HG02642 (cell line): ENCODE measurements around the gene CDKN2B.

Experiments
- ATAC-seq: cut with Tn5 transposase; IDR thresholded peaks from one replicate; pipeline ENCODE4 v1.9.1; 2021; ENCODE audit warnings: mild to moderate bottlenecking; ENCODE audit not compliant: unreplicated experiment, poor library complexity

CDKN2B gene

DNA sequence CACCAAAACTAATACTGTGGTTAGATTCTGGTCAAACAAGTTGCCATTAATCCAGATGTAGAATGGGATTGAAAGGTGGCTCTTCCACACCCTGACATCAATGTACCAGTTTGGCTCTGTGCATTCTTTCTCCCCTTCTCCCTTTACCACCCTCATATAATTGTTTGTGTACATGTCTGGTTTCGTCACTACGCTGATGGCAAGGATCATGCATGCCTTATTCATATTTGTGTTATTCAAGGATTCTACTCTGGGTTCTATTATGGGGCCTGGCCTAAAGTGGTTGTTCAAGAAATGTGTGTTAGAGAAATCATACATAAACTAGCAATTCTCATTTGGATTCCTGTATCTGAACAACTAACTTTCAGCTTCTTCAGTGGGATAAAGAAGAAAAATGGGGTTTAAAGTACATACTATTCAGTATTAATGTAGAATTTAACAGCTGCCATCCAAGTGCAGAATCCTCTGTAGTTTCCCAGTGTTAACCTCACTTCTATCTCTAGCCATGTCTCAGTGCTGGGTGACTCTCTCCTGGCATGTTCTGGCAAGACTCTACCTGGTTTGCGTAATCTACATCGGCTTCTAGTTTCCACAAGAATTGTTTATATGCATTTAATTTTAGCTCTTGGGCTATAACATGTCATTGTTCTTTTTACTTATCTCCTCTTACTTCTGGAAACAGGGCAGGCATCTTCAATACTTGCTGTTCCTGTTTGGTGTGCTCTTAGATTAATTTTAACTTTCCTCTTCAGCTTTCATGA lies 27.9 kb upstream of the CDKN2B start:
- no peak for ATAC-seq

DNA sequence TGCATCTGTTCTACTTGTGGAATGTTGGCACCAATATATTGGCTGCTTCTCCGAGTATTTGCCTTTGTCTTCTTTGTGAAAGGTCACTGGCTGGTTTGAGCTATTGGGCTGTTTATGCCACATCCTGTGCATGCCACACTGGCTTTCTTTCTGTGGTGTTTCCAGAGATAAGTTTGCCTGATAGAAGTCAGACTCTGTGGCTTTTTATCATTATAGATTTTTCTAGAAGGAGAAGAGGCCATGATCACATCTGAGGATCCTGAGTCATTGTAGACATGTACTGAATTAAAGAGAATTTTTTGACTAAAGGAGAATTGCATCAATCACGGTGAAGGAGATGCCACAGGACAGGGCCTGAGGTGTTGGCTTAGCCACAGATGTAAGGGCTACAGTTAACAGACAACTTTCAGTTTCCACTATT lies 26.5 kb upstream of the CDKN2B start:
- ATAC-seq: no peak

DNA sequence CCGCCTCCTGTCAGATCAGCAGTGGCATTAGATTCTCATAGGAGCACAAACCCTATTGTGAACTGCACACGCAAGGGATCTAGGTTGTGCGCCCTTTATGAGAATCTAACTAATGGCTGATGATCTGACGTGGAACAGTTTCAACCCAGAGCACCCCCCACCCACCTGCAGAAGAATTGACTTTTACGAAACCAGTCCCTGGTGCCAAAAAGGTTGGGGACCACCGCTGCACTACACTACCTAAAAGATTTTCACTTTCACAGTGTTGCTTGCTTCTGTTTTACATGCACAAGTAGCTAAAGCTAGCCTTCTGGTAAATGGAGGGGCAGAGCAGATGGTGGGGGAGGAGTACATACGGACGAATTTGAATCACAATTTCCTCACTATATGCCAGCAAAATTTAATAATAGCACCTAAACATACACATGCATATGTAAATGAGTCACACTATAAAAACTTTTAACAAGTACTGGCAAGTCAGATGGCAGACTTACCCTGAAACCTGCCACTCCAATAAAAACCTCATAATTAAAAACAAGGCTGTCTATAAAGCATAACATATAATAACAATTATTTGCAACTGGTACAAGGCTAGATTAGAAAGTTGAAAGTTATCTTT lies 24.0 kb upstream of the CDKN2B start:
- no peak for ATAC-seq

DNA sequence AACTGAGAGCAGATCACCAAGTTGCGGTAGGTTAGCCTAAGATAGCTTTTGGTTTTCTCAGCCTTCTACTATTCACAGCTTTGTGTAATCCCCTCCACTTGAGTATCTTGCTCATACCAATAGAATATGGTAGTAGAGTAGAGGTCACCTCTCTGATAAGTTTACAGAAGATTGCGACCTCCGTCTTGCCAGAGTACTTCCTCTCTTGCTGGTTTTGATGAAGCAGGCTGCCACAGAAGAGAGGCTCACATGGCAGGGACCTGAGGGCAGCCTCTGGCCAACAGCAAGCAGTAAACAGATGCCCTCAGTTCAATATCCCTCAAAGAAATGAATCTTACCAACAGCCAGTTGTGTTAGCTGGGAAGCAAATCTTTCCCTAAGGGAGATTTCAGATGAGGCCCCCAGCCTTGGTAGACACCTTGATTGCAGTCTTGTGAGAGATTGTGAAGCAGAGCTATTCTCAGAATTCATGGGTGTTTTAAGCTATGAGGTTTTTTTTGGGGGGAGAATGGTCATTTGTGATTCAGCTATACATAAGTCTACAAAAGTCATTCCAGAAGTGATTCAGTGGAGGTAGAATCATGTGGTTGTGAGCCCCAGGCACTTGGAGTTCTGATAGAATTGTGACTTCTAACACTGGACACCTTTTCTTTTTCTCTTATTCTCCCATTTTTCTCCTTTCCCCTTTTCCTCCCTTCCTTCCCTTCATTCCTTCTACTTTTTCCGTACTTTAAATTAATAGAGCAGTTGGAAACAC lies 22.7 kb upstream of the CDKN2B start:
- no peak for ATAC-seq

DNA sequence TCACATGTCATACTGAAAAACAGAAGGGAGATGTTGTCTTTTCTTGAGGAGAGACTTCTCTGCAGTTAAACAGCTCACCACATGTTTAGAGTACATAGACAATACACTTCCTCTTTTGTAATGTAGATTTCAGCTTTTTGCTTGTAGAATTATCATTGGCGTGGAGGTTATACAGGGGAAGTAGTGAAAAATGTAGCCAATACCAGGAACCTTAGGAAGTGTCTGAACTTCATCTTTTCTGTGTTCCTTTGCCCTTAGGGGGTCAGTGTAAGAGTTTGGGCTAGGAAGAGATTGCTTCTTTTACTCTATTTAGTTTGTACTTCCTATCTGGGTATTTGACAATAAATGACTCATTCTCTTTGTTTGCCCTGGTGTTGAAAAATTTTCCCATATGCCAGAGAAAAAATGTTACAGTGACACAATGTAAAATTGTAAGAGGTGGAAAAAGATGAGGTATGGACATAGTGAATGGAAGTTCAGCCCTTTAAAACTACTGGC lies 21.0 kb upstream of the CDKN2B start:
- ATAC-seq: peak; percentile 61

DNA sequence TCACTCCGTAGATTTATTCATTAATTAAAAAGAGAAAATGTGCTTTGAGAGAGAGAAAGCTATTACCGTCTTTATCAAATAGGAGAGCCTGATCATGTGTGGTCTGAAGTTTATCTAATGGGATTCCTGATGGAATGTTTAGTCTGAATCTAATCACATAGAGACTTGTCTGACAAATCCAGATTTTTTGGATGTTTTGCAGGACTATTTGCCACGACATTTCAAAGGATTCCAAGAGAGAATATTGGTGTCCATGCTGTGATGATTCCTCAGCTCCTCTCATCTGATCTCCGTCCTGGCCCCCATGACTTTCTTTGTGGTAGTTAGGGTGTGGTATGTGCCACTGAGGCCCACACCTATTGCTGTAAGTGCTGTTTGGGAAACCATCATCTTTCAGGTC lies 20.1 kb upstream of the CDKN2B start:
- no peak for ATAC-seq

DNA sequence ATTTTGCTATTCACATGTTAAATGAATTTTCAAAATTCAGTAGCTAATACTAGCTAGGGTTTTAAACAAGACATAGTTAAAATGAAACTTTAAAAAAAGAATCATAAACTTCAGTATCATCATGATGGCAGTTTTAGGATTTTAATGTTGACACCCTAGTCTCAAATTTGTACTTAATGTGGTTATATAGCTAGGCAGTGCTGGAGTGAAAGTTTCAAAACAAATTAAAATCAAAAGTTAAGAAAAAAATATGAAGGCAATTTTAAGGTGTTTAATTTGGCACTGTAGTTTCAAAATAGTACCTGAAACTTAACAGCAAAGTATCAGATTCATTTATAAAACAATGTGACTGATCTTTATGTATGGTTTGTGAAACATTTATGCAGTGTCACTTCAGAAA lies 19.3 kb upstream of the CDKN2B start:
- ATAC-seq: no peak

DNA sequence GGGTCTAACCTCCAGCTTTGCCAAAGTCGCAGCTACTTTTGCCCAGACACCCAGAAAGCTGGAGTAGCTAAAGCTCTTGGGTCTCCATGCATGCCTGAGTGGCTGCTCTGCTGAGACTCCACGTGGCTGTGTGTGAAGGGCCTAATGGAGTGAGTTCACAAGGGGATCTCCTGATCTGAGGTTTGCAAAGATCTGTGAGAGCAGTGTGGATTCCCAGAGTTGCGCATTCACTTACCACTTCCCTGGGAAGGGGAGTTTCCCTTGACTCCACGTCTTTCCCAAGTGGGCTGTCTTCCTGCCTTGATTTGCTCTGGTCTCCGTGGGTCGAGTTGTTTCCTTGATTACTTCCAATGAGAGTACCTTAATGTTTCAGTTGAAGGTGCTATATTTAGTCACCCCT lies 17.6 kb upstream of the CDKN2B start:
- no peak for ATAC-seq

DNA sequence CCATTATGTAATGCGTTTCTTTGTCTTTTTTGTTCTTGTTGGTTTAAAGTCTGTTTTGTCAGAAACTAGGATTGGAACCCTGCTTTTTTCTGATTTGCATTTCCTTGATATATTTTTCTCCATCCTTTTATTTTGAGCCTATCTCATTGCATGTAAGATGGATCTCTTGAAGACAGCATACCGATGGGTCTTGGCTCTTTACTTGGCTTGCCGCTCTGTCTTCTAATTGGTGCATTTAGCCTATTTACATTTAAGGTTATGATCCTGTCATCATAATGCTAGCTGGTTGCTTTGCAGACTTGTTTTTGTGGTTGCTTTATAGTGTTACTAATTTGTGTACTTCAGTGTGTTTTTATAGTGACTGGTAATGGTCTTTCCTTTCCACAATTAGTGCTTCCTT lies 13.3 kb upstream of the CDKN2B start:
- no peak for ATAC-seq

DNA sequence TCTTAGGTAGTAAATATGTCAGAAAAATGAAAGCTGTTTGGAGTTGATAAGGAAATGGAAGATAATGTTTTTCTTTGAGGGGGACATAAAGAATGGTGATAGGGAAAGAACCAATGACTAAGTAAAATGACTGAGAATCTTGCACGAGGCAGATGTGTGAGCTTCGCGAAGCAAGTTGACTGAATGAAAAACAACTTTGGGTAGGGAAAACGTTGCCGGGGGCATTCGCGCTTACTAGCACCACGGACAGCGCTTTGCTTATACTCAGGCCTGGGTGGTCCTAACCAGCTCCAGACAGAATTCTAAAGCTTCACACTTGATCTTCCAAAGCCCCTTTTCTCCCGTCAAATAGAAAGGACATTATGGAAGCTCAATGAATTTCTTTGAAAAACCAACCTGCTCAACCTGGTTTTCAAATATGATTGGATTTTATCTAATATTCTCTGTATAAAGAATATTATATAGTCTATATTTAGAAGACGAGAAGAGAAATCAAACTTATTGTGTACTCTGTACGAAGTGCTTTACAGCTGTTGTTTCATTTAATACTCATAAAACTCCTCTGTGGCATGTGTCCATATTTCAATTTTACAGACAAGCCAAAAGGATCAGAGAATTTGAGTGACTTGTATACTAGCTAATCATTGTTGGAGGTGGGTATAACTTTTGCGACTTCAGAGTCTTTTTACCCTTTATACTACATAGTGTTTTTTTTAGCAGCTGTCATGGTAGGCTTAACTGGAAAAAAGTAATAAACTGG lies 1.9 kb upstream of the CDKN2B start:
- no peak for ATAC-seq

DNA sequence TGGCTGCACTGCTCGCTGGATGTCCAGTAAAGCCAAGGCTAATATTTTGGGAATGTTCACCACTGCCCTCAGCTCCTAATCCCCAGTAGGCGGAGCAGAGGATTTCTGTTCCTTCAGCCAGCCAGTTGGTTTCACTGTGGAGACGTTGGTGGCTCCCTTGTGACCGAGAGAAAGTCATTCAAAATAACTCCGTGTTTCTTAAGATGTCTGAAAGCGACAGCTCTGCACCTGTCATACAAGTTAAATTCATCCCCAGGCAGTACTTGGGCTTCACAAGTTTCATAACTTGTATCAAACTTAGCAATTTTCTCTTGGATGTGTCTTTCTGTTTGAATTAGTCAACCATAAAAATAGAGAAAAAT lies 382 bp upstream of the CDKN2B start:
- peak; percentile 40 for ATAC-seq

DNA sequence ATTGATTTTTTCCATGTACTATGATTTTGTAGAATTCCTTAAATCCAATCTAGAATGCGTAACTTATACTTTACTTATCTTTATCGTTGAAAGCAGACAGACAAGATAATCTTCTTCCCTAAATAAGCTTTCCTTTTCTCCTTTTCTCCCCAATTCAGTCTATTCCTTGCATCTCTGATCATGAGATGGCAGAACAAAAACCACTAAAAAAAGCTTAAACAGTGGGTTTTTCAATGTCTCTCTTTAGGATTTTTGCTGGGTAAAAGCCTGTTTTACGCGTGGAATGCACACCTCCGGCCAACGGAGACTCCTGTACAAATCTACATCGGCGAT lies 755 bp downstream of the CDKN2B start:
- ATAC-seq: no peak

DNA sequence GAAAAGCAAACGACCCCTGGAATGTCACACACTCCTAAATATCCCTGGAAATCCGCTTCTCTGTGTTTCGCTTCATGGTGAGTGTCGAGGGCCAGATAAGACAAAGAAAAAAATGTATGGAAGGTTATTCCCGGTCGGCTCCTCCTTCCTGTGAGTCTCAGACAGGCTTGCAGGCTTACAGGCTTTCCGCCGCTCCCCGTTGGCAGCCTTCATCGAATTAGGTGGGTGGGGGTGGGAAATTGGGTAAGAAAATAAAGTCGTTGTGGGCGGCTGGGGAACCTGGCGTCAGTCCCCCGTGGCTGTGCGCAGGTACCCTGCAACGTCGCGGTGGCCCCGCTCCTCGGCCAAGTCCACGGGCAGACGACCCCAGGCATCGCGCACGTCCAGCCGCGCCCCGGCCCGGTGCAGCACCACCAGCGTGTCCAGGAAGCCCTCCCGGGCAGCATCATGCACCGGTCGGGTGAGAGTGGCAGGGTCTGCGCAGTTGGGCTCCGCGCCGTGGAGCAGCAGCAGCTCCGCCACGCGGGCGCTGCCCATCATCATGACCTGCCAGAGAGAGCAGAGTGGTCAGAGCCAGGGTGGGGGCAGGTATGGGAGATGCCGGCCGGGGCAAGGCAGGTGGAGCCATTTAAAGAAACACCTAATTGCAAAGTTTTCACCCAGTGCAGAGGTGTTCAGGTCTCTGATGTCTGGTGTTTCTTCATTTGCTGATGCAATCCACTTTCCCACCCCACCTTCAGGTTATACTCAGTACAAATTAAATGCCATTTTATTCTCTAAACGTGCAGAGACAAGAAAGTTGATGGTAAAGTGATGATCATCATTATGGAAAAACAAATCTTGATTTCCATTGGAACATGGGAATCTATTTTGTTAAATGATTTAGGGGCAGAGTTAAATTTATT lies 3.2 kb downstream of the CDKN2B start:
- no peak for ATAC-seq

DNA sequence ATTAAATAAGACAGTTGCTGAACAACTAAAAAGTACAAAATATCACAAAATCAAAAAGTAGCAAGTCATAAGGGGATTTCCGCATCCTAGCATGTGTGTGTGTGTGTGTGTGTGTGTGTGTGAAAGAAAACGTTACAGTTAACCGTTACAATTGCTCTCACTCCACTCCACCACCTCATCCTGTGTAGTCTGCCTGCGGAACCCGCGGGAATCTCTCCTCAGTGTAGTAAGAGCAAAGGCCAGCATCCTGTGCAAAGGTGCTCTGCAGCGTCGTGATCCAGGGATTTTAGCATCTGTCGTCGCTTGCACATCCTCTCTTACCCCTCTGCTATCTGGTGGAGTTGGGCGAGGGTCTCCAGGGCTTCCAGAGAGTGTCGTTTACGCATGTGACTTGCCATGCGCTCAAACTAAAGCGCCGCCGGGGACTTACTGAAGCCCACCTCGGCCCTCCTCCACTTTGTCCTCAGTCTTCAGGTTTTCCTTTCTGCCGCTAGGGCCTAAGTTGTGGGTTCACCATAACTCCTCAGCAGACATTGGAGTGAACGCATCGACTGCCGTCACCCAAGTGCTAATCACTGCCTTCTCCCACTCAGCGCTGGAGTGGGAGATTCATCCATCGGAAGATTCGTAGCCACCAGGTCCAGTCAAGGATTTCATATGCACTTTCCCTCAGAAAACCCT lies 3.9 kb downstream of the CDKN2B start:
- no peak for ATAC-seq

DNA sequence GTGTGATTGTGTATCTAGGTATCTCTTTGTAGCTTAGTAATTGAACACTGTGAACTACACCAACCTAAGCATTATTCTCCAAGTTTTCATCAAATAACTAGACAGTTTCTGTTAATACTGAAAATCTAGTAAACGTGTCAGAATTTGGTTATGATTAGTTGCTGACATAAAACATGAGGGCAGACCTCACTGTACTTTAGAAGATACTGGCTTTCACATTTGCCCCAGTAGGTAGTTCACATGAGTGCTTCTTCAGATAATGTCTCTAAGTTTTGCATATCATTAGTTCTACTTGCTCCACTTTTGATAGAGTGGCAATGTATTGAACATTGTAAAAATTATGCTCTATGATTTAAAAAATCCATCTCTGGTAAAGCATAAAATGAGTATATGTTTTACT lies 7.1 kb downstream of the CDKN2B start:
- ATAC-seq: no peak

DNA sequence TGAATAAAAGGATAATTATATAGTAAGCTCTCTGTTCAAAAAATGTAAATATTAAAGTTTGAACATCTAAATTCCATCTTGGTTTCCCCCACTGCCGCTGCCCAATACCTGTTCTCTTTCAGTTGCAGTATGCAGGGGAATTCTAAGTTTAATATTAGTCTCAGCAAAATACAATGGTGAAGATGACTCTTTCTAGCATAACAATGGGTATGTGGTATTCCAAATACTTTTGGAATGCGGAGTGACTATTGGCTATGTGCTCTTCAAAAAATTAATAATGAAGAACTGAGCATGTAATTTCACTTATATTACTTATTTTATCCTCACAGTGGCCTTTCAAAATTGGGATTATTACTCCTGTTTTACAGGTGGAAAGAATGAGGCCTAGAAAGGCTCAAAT lies 11.1 kb downstream of the CDKN2B start:
- ATAC-seq: no peak

DNA sequence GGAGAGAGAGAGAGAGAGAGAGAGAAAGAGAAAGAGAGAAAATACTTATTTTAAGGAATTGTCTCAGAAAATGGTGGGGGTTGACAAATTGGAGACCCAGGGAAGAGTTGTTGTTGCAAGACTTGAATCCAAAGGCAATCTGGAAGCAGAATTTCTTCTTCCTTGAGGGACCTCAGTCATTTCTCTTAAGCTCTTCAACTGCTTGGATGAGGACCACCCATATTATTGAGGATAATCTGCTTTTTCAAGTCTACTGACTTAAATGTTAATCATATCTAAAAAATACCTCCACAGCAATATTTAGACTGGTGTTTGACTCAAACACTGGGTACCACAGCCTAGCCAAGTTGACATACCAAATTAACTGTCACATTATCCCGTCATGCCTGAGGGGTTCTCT lies 11.6 kb downstream of the CDKN2B start:
- ATAC-seq: no peak

DNA sequence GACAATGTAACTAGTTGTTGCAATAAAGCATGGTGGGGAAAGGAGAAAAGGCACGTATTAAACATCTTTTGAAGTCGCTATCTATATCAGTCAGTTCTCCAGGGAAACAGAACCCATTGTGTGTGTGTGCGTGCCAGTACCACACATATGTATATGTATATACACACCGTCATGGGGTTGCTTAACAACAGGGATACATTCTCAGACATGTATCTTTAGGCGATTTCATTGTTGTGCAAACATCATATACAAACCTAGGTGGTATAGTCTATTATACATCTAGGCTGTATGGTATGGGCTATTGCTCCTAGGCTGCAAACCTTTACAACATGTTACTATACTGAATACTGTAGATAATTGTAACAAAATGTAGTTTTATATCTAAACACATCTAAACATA lies 12.2 kb downstream of the CDKN2B start:
- ATAC-seq: no peak

DNA sequence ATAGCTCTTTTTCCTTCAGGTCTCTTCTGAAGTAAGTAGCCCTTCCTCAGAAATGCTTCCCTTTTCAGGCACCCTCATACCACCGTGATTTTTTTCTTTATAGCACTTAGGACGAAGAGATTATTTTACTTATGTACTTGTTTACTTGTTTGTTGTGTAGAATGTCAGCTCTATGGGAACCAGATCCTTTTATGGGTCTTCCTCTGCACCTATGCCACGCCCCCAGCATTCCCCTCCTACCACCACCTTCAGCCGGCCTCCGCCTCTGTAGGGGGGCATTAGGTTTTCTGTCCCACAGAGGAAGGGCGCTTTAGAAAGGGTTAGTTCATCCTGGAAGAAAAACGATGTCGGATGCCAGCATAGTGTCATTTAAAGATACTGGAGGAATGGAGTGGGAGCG lies 12.7 kb downstream of the CDKN2B start:
- no peak for ATAC-seq
